PC-3 (cell line): Measurements from ENCODE around the gene CHSY3. TPM values are rescaled to one million over a fixed set of nuclear protein-coding genes. Genes with fewer than 3 reads are reported as not detected.
A peak's percentile ranks its signal among the peaks of the same experiment; 100 is the strongest.

ENCODE experiments used
- ATAC-seq: fragments of 200-7000 bp; cut with Tn5 transposase; 2 replicates; pipeline ENCODE4 v1.9.1; 2020; ENCODE audit warnings: mild to moderate bottlenecking, moderate library complexity
- Bru-seq: library from RNA; stranded (reverse); fragments of 400-500 nt; gene quantifications from one replicate; lab custom pipeline; 2021; lab: Mats Ljungman, UMichigan
- BruChase-seq, 2 experiments: library from RNA; stranded (reverse); fragments of 400-500 nt; gene quantifications; one replicate each; lab custom pipeline; 2021; lab: Mats Ljungman, UMichigan
- BruUV-seq: library from RNA; stranded (reverse); fragments of 400-500 nt; replicated peaks from 2 replicates; lab custom pipeline; 2021; lab: Mats Ljungman, UMichigan
- CTCF ChIA-PET: fragments of 300-600 bp; sonication (Branson Sonifier 250); formaldehyde crosslinking; loops from one replicate; lab custom pipeline; 2022; ENCODE audit warnings: antibody characterized with exemption; lab: Charles Lee
- POLR2A ChIA-PET: fragments of 300-600 bp; sonication (Branson Sonifier 250); formaldehyde crosslinking; loops from one replicate; lab custom pipeline; 2022; ENCODE audit warnings: antibody characterized with exemption; ENCODE audit not compliant: unreplicated experiment; lab: Charles Lee
- DNase-seq: peaks from one replicate; pipeline ENCODE4 v3.0.0-alpha.2; 2015
- H2AFZ ChIP-seq: fragments of 300-600 bp; sonication (generic); 2 replicates; pipeline ENCODE4 v1.6.0; 2016; ENCODE audit warnings: antibody characterized with exemption, low read length
- H3F3A ChIP-seq: fragments of 300-600 bp; sonication (generic); one replicate; pipeline ENCODE4 v1.6.0; 2017; ENCODE audit warnings: antibody characterized with exemption, low read length, control low read depth, mild to moderate bottlenecking; ENCODE audit not compliant: unreplicated experiment
- H3K27ac ChIP-seq: fragments of 300-600 bp; sonication (generic); 2 replicates; pipeline ENCODE4 v1.5.1; 2016; ENCODE audit warnings: mild to moderate bottlenecking, low read length
- H3K27me3 ChIP-seq: fragments of 300-600 bp; sonication (generic); 2 replicates; pipeline ENCODE4 v1.6.1; 2016; ENCODE audit warnings: low read length, mixed read lengths
- H3K36me3 ChIP-seq: fragments of 300-600 bp; sonication (generic); 2 replicates; pipeline ENCODE4 v1.6.1; 2016; ENCODE audit warnings: low read depth, mixed run types, low read length, mixed read lengths
- H3K4me1 ChIP-seq: fragments of 300-600 bp; sonication (generic); 2 replicates; pipeline ENCODE4 v1.5.1; 2016; ENCODE audit warnings: low read length; ENCODE audit not compliant: insufficient read depth
- H3K4me2 ChIP-seq: fragments of 300-600 bp; sonication (generic); 2 replicates; pipeline ENCODE4 v1.6.0; 2016; ENCODE audit warnings: low read length
- H3K4me3 ChIP-seq: fragments of 300-600 bp; sonication (generic); 2 replicates; pipeline ENCODE4 v1.5.1; 2016; ENCODE audit warnings: mild to moderate bottlenecking, low read length, mixed read lengths
- H3K79me2 ChIP-seq: fragments of 300-600 bp; sonication (generic); 2 replicates; pipeline ENCODE4 v1.6.1; 2017; ENCODE audit warnings: low read length, mixed read lengths
- H3K9ac ChIP-seq: fragments of 300-600 bp; sonication (generic); 2 replicates; pipeline ENCODE4 v1.6.0; 2016; ENCODE audit warnings: mild to moderate bottlenecking, low read length
- H3K9me2 ChIP-seq: fragments of 300-600 bp; sonication (generic); replicated peaks from 2 replicates; pipeline ENCODE4 v1.6.1; 2016; ENCODE audit warnings: mixed run types, low read length, mixed read lengths
- H3K9me3 ChIP-seq: fragments of 300-600 bp; sonication (generic); 2 replicates; pipeline ENCODE4 v1.6.1; 2016; ENCODE audit warnings: low read length, mixed read lengths
- H4K20me1 ChIP-seq: fragments of 300-600 bp; sonication (generic); 2 replicates; pipeline ENCODE4 v1.6.1; 2016; ENCODE audit warnings: low read length, mixed read lengths
- CTCF ChIP-seq: fragments of 300-600 bp; sonication (generic); conservative IDR thresholded peaks from 2 replicates; pipeline ENCODE4 v1.5.1; 2017; ENCODE audit warnings: antibody characterized with exemption, low read depth, mild to moderate bottlenecking, low read length
- EZH2 ChIP-seq: fragments of 300-600 bp; sonication (generic); IDR thresholded peaks from one replicate; pipeline ENCODE4 v1.6.1; 2017; ENCODE audit warnings: antibody characterized with exemption, mild to moderate bottlenecking, low read length; ENCODE audit not compliant: unreplicated experiment
- EZH2phosphoT487 ChIP-seq: fragments of 300-600 bp; sonication (generic); IDR thresholded peaks from 2 replicates; pipeline ENCODE4 v1.6.1; 2018; ENCODE audit warnings: mild to moderate bottlenecking, antibody characterized with exemption, low read length, borderline replicate concordance
- intact Hi-C: fragments of 100-400 bp; cut with micrococcal nuclease; formaldehyde crosslinking; loops from 2 replicates; pipeline ENCODE4 v1.9.0; 2023
- long read RNA-seq: library from polyadenylated mRNA; unstranded; transcript quantifications from one replicate; pipeline ENCODE4 v2.0.0, GENCODE V29; 2021; ENCODE audit not compliant: unreplicated experiment
- total RNA-seq: library from RNA; depleted of rRNA; stranded (reverse); fragments of >200 nt; gene quantifications from 2 replicates; pipeline ENCODE4 v1.2.3, GENCODE V29; 2014; rRNA removed

Gene CHSY3
- total RNA-seq: 1.7 and 1.8 TPM in 2 replicates
- percentile 53 among the genes with signal in this experiment for Bru-seq, nascent RNA
- percentile 46 among the genes with signal in this experiment for BruChase-seq, experiment 1, labeled RNA remaining after a 6-hour chase
- percentile 66 among the genes with signal in this experiment for BruChase-seq, experiment 2, labeled RNA remaining after a 2-hour chase
- long read RNA-seq, partial matches to known transcripts: 2 of 5 reads
- long read RNA-seq, other reads (novel, unspliced or antisense): 3 of 5 reads

GRCh38 chr5:129904102-129904666, at the start of gene CHSY3:
Gene CHSY3 (plus strand): TSS chr5:129904465.
- DNase-seq (peak; percentile 54), ATAC-seq (peak; percentile 84)
- POLR2A ChIA-PET: interaction anchor here (0.6 kb wide), 2 partner anchors 617 to 1803 kb away, joined by 3 to 9 read pairs; no protein-coding TSS in a partner anchor

GRCh38 chr5:129856325-129856724, 47.9 kb upstream of the CHSY3 start:
- no peak for ATAC-seq
- Histone ChIP-seq H3K9me3 (no peaks in the 10 kb centered on the region), H2AFZ (no peak overlapping the region), H3K4me1 (peaks cover 4% of the 10 kb centered on the region; the same call in 1 of the 2 replicates), H3K27ac (no peak overlapping the region), H3K36me3 (no peaks in the 10 kb centered on the region), H3K9me2 (no peaks in the 10 kb centered on the region), H3K9ac (no peak overlapping the region), H3F3A (no peaks in the 10 kb centered on the region), H3K79me2 (no peaks in the 10 kb centered on the region), H3K4me3 (no peak overlapping the region), H4K20me1 (no peaks in the 10 kb centered on the region), H3K27me3 (no peaks in the 10 kb centered on the region), H3K4me2 (no peak overlapping the region)
- no TSS peak for BruUV-seq
- TF ChIP-seq EZH2phosphoT487: no peak
- no peak for TF ChIP-seq CTCF
- TF ChIP-seq EZH2: no peak
- intact Hi-C loops: no loop called here
- DNase-seq: no peak
- ChIA-PET CTCF (no interaction called here), POLR2A (no interaction called here)

More at GRCh38 chr5:129904102-129904666, at the start of gene CHSY3:
- no TSS peak for BruUV-seq
- Histone ChIP-seq H3K4me1 (no peaks in the 10 kb centered on the region), H3F3A (no peaks in the 10 kb centered on the region), H3K4me3 (peak within 1 kb of the TSS; percentile 69), H3K79me2 (no peaks in the 10 kb centered on the region), H3K27me3 (peaks cover 13% of the 10 kb centered on the region), H2AFZ (peak within 1 kb of the TSS; percentile 81), H3K27ac (no peak within 1 kb of the TSS), H3K9me2 (no peaks in the 10 kb centered on the region), H3K4me2 (peak within 1 kb of the TSS; percentile 90), H4K20me1 (no peaks in the 10 kb centered on the region), H3K9me3 (no peaks in the 10 kb centered on the region), H3K36me3 (no peaks in the 10 kb centered on the region), H3K9ac (peak within 1 kb of the TSS; percentile 38)
- TF ChIP-seq CTCF (no peak), EZH2 (no peak), EZH2phosphoT487 (no peak)
- CTCF ChIA-PET: no interaction called here
- intact Hi-C loops: loop anchor here (5.0 to 10.0 kb wide), 5 partner anchors 61 to 1163 kb away; no protein-coding TSS in a partner anchor

- no peak for DNase-seq
- Histone ChIP-seq H3K9me3 (no peaks in the 10 kb centered on the region), H4K20me1 (no peaks in the 10 kb centered on the region), H3K4me1 (peaks cover 4% of the 10 kb centered on the region; the same call in 1 of the 2 replicates), H3K36me3 (no peaks in the 10 kb centered on the region), H3K27me3 (no peaks in the 10 kb centered on the region), H3F3A (no peaks in the 10 kb centered on the region), H3K79me2 (no peaks in the 10 kb centered on the region), H3K27ac (no peak overlapping the region), H3K4me3 (no peak overlapping the region), H3K4me2 (no peak overlapping the region), H3K9me2 (no peaks in the 10 kb centered on the region), H2AFZ (no peak overlapping the region), H3K9ac (no peak overlapping the region)
- ChIA-PET POLR2A (no interaction called here), CTCF (no interaction called here)
- no peak for ATAC-seq
- no TSS peak for BruUV-seq
- intact Hi-C loops: no loop called here
- no peak for TF ChIP-seq EZH2
- no peak for TF ChIP-seq EZH2phosphoT487
- TF ChIP-seq CTCF: no peak
Observed at GRCh38 chr5:129857116-129857515, 47.1 kb upstream of the CHSY3 start.
